Measurements from ENCODE around the gene PICALM.

DNA sequence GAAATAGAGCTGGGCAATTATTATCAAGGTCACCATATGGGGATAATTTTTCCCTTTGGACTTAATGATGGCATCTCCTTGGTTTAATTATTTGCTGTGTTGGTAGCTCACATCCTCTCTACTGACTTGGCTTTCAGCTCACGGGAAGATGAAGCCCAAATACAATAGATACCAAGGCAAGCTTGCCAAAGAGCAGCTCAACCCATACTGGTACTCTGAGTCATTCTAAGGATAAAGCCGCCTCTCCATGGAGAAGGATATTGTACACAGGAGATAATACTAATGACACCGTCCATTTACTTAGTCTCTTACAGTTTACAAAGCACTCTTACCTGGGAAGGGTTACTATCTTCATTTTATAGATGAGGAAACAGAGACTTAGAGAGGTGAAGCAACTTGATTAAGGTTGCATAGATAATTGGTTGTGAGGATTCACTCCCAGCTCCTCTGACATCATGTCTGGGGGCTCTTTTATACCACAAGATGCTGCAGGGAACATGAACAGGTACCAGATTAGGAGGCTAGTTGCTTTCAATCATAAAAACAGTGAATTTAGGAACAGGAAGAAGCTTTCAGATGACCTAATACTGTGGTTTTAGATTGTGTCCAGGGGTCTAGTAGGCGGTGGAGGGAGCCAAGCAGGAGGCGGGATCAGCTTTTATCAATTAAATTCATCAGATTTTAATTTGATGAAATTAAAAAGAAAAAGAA lies 48.3 kb upstream of the PICALM start:
- TF ChIP-seq, protein P1, sequence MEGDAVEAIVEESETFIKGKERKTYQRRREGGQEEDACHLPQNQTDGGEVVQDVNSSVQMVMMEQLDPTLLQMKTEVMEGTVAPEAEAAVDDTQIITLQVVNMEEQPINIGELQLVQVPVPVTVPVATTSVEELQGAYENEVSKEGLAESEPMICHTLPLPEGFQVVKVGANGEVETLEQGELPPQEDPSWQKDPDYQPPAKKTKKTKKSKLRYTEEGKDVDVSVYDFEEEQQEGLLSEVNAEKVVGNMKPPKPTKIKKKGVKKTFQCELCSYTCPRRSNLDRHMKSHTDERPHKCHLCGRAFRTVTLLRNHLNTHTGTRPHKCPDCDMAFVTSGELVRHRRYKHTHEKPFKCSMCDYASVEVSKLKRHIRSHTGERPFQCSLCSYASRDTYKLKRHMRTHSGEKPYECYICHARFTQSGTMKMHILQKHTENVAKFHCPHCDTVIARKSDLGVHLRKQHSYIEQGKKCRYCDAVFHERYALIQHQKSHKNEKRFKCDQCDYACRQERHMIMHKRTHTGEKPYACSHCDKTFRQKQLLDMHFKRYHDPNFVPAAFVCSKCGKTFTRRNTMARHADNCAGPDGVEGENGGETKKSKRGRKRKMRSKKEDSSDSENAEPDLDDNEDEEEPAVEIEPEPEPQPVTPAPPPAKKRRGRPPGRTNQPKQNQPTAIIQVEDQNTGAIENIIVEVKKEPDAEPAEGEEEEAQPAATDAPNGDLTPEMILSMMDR (IDR thresholded peaks at IDR 0.05): no peak
- no peak for TF ChIP-seq POLR2A (IDR thresholded peaks at IDR 0.05)
